IMR-90 (cell line): ENCODE data around the gene MYO1G. TPM values are rescaled to one million over a fixed set of nuclear protein-coding genes. Genes with fewer than 3 reads are reported as not detected.
"Not testable (repeated sequence)": the region's sequence is repeated elsewhere in the genome, so short reads cannot be mapped to it uniquely, and the experiment has no call there.

Experiments used
- ATAC-seq: fragments of 200-7000 bp; cut with Tn5 transposase; 2 replicates; pipeline ENCODE4 v1.9.1; 2020; ENCODE audit warnings: low read depth, mild to moderate bottlenecking, moderate library complexity
- BruUV-seq: library from RNA; stranded (reverse); fragments of 400-500 nt; replicated peaks from 2 replicates; lab custom pipeline; 2021; lab: Mats Ljungman, UMichigan
- CTCF ChIA-PET: fragments of 300-600 bp; formaldehyde crosslinking; extraction: SDS; loops from one replicate; lab custom pipeline; 2021; ENCODE audit warnings: antibody characterized with exemption; lab: Yijun Ruan, JAX
- POLR2A ChIA-PET: fragments of 300-600 bp; sonication (Branson Sonifier 250); formaldehyde crosslinking; loops from one replicate; lab custom pipeline; 2022; ENCODE audit warnings: antibody characterized with exemption; ENCODE audit not compliant: unreplicated experiment; lab: Charles Lee
- DNase-seq: peaks from one replicate; pipeline ENCODE4 v3.0.0; 2013
- H2AFZ ChIP-seq: replicated peaks from 2 replicates; pipeline ENCODE3; 2013; ENCODE audit warnings: low read length, mild to moderate bottlenecking; ENCODE audit not compliant: poor library complexity
- H2AK5ac ChIP-seq: 2 replicates; pipeline ENCODE4 v1.6.1; 2013; ENCODE audit warnings: low read depth, low read length, inconsistent platforms
- H2AK9ac ChIP-seq: replicated peaks from 2 replicates; pipeline ENCODE3; 2013; ENCODE audit warnings: mild to moderate bottlenecking, low read depth, low read length, moderate library complexity; ENCODE audit not compliant: poor library complexity
- H2BK120ac ChIP-seq: 2 replicates; pipeline ENCODE4 v1.6.1; 2013; ENCODE audit warnings: low read depth, low read length, inconsistent platforms
- H2BK15ac ChIP-seq: 3 replicates; pipeline ENCODE4 v1.6.1; 2013; ENCODE audit warnings: low read depth, low read length, inconsistent platforms
- H2BK20ac ChIP-seq: 2 replicates; pipeline ENCODE4 v1.6.1; 2013; ENCODE audit warnings: low read depth, mild to moderate bottlenecking, inconsistent platforms, low read length, moderate library complexity
- H2BK5ac ChIP-seq: 2 replicates; pipeline ENCODE4 v1.6.1; 2013; ENCODE audit warnings: mild to moderate bottlenecking, low read depth, low read length, inconsistent platforms; ENCODE audit not compliant: poor library complexity, severe bottlenecking
- H3K14ac ChIP-seq: replicated peaks from 2 replicates; pipeline ENCODE4 v1.6.1; 2013; ENCODE audit warnings: low read depth, low read length, inconsistent platforms
- H3K18ac ChIP-seq: 2 replicates; pipeline ENCODE4 v1.6.1; 2013; ENCODE audit warnings: low read depth, low read length, control low read depth
- H3K23ac ChIP-seq: 2 replicates; pipeline ENCODE4 v1.6.1; 2013; ENCODE audit warnings: low read depth, low read length, inconsistent platforms
- H3K27ac ChIP-seq: 2 replicates; pipeline ENCODE4 v1.5.1; 2013; ENCODE audit warnings: mild to moderate bottlenecking, control low read depth, low read length; ENCODE audit not compliant: insufficient read depth
- H3K27me3 ChIP-seq: 2 replicates; pipeline ENCODE4 v1.6.1; 2013; ENCODE audit warnings: low read length; ENCODE audit not compliant: control insufficient read depth, insufficient read depth
- H3K36me3 ChIP-seq: 2 replicates; pipeline ENCODE4 v1.6.1; 2013; ENCODE audit warnings: low read length, mixed read lengths; ENCODE audit not compliant: control insufficient read depth, insufficient read depth
- H3K4ac ChIP-seq: 2 replicates; pipeline ENCODE4 v1.6.1; 2013; ENCODE audit warnings: low read depth, low read length, inconsistent platforms
- H3K4me1 ChIP-seq: 2 replicates; pipeline ENCODE4 v1.6.1; 2013; ENCODE audit warnings: low read length, mixed read lengths; ENCODE audit not compliant: control insufficient read depth, insufficient read depth
- H3K4me2 ChIP-seq: 2 replicates; pipeline ENCODE4 v1.6.1; 2013; ENCODE audit warnings: low read depth, mild to moderate bottlenecking, control low read depth, low read length, moderate library complexity
- H3K4me3 ChIP-seq: 2 replicates; pipeline ENCODE4 v1.5.1; 2013; ENCODE audit warnings: low read depth, mild to moderate bottlenecking, control low read depth, low read length, moderate library complexity; ENCODE audit not compliant: insufficient read depth
- H3K56ac ChIP-seq: 2 replicates; pipeline ENCODE4 v1.6.1; 2013; ENCODE audit warnings: low read length, inconsistent platforms; ENCODE audit not compliant: insufficient read depth; ENCODE audit errors: extremely low read depth
- H3K79me1 ChIP-seq, 2 experiments: 2 replicates each; pipeline ENCODE4 v1.6.1; 2013; ENCODE audit warnings: low read length in 2 of 2, inconsistent platforms in 1 of 2, low read depth in 1 of 2
- H3K9ac ChIP-seq: 2 replicates; pipeline ENCODE4 v1.6.1; 2013; ENCODE audit warnings: low read depth, low read length, control low read depth
- H3K9me1 ChIP-seq: 2 replicates; pipeline ENCODE4 v1.6.1; 2013; ENCODE audit warnings: low read length, inconsistent platforms; ENCODE audit not compliant: insufficient read depth
- H3K9me3 ChIP-seq: 2 replicates; pipeline ENCODE4 v1.6.1; 2013; ENCODE audit warnings: low read length; ENCODE audit not compliant: control insufficient read depth, insufficient read depth
- H4K20me1 ChIP-seq: 2 replicates; pipeline ENCODE4 v1.6.1; 2013; ENCODE audit warnings: low read length, inconsistent platforms; ENCODE audit not compliant: insufficient read depth
- H4K5ac ChIP-seq: 2 replicates; pipeline ENCODE4 v1.6.1; 2013; ENCODE audit warnings: mild to moderate bottlenecking, low read depth, low read length, control low read depth
- H4K8ac ChIP-seq, 2 experiments: 2 replicates each; pipeline ENCODE4 v1.6.1; 2013; ENCODE audit warnings: low read depth in 2 of 2, low read length in 2 of 2, control low read depth in 1 of 2, inconsistent platforms in 1 of 2
- H4K91ac ChIP-seq: 2 replicates; pipeline ENCODE4 v1.6.1; 2013; ENCODE audit warnings: low read depth, low read length, inconsistent platforms; ENCODE audit not compliant: insufficient read depth
- WGBS, 2 experiments: methylation state at CpG; one replicate each; pipeline versions ENCODE4 v1.1.5 to v1.1.7; 2013; ENCODE audit warnings: missing lambda C conversion rate in 2 of 2; ENCODE audit not compliant: insufficient read length in 1 of 2; ENCODE audit errors: extremely low coverage in 2 of 2; 5-methylcytosine and 5-hydroxymethylcytosine counted together
- dilution Hi-C: fragments of 300-500 bp; cut with HindIII; formaldehyde crosslinking; loops from one replicate; pipeline ENCODE4 v1.14.3; 2018; ENCODE audit warnings: low sequenced_read_pairs; ENCODE audit not compliant: unreplicated experiment
- in situ Hi-C: fragments of 300-500 bp; cut with MboI; formaldehyde crosslinking; loops from 3 replicates; pipeline ENCODE4 v1.14.3; 2019; ENCODE audit warnings: low sequenced_read_pairs, inconsistent platforms, mixed read lengths
- intact Hi-C: fragments of 100-400 bp; cut with micrococcal nuclease; formaldehyde crosslinking; loops from 2 replicates; pipeline ENCODE4 v1.10.0; 2022
- polyA plus RNA-seq, 3 experiments: library from polyadenylated mRNA; depleted of rRNA; stranded (reverse); fragments of >200 nt; gene quantifications; 2 replicates each; pipeline ENCODE4 v1.2.3, GENCODE V29; 2012; ENCODE audit warnings: low replicate concordance in 1 of 3
- total RNA-seq: library from RNA; depleted of rRNA; stranded (reverse); fragments of >200 nt; gene quantifications from 2 replicates; pipeline ENCODE4 v1.2.3, GENCODE V29; 2012

The MYO1G gene
- total and polyA plus RNA-seq, 2 of the 4 experiments (the other 2 are of a cell fraction), result under 0.01 to 0.02 TPM

DNA sequence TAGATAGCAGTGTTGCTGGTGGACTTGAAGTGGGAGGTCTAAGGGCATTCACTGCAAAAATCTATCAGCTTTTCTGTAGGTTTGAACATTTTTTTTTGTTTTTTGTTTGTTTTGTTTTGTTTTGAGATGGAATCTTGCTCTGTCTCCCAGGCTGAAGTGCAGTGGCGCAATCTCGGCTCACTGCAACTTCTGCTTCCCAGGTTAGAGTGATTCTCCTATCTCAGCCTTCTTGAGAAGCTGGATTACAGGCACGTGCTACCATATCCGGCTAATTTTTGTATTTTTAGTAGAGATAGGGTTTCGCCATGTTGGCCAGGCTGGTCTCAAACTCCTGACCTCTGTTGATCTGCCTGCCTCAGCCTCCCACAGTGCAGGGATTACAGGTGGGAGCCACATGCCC is 44.3 kb downstream of the MYO1G start:
- intact Hi-C loops, BruUV-seq, ATAC-seq, POLR2A ChIA-PET, H3K4me1 ChIP-seq, dilution Hi-C loops, H3K4ac ChIP-seq, H4K20me1 ChIP-seq, H2AFZ ChIP-seq, H4K5ac ChIP-seq, H2AK5ac ChIP-seq, H3K36me3 ChIP-seq, H3K23ac ChIP-seq, H3K27ac ChIP-seq, H2AK9ac ChIP-seq, CTCF ChIA-PET, H3K4me3 ChIP-seq, H4K8ac ChIP-seq, H2BK5ac ChIP-seq, H3K56ac ChIP-seq, H3K9ac ChIP-seq, DNase-seq, H3K18ac ChIP-seq, H3K4me2 ChIP-seq, H3K79me1 ChIP-seq, H2BK120ac ChIP-seq, H3K9me3 ChIP-seq, H4K91ac ChIP-seq, H2BK20ac ChIP-seq, H3K9me1 ChIP-seq, in situ Hi-C loops, H2BK15ac ChIP-seq, H3K14ac ChIP-seq: not testable (repeated sequence)
- no CpG with 5 or more reads among the region's 5 CpGs for WGBS, 2 experiments
- H3K27me3 ChIP-seq, result peaks cover 33% of the 10 kb centered on the region
